ENCODE data around the gene LKAAEAR1.
"Not testable (repeated sequence)": the region's sequence is repeated elsewhere in the genome, so short reads cannot be mapped to it uniquely, and the experiment has no call there.

Gene LKAAEAR1, protein sequence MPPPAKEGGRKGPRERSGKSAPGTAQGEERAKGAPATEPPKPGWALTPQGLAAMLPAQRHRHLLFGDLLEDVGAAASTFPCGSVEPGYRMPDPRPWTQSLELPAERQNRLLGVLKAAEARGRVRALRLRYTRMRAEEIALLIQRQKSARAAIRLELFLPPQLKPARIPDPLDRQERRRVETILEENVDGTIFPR

DNA sequence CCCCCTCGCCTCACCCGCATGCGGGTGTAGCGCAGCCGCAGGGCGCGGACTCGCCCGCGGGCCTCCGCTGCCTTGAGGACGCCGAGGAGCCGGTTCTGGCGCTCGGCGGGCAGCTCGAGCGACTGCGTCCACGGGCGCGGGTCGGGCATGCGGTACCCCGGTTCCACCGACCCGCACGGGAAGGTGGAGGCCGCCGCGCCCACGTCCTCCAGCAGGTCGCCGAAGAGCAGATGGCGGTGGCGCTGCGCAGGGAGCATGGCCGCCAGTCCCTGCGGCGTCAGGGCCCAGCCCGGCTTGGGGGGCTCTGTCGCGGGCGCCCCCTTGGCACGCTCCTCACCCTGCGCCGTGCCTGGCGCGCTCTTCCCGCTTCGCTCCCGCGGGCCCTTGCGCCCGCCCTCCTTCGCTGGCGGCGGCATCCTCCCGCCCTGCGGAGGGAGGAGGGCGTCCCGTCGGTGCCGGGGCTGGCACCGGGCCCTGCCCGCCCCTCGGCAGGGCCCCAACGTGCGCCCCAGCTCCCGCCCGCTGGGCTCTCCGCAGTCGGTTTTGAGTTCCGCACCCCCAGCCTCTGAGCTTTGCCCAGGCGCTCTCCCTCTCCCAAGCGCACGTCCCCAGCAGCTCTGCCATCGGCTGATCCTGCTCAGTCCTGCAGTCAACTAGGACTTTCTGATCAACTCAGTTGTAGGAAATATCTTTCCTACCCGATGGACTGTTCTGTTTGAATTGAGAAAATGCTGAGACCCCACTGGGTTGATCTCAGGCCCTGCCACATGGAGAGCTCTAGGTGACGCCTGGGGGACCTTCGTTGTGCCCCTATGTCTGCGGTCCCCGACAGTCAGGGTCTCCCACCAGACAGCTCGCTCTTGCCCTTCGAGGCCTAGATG, at the start of gene LKAAEAR1:
Gene LKAAEAR1, minus strand, starts transcription at position 595 of the 881 bp plus-strand sequence. Its CDS starts 179 bp downstream, at position 416.
- no peak for DNase-seq (ENCODE audit: low read depth)

DNA sequence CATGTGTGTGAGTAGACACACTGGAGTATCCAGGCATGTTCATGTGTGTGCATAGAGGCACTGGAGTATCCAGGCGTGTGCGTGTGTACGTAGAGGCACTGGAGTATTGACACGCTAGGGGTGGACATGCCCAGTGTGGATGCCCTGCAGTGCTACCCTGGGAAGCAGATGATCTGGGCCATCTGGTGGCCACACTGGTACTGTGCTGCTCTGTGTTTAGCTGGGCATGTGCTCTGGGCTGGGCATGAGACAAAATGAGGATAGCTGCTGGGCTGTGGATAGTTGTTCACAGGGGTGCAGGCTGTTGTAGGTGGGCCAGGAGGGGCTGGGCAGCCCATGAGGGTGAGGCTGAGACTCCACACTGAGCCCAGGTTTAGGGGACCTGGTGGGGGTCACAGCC, 47.2 kb upstream of the LKAAEAR1 start:
- DNase-seq (ENCODE audit: low read depth): no peak

DNA sequence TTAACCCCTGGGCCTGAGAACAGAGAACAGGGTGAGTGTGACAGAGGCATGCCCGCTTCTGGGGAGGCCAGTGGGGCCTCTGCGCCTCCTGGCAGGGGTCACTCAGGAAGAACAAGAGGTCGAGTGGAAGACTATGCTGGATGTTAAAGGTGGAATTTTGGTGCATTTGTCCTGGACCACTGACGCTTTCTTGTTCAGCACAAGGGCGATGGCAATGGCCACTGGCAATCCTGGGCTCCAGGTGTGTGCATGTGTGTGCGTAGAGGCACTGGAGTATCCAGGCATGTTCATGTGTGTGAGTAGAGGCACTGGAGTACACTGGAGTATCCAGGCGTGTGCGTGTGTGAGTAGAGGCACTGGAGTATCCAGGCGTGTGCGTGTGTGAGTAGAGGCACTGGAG, 46.7 kb upstream of the LKAAEAR1 start:
- no peak for DNase-seq (ENCODE audit: low read depth)

DNA sequence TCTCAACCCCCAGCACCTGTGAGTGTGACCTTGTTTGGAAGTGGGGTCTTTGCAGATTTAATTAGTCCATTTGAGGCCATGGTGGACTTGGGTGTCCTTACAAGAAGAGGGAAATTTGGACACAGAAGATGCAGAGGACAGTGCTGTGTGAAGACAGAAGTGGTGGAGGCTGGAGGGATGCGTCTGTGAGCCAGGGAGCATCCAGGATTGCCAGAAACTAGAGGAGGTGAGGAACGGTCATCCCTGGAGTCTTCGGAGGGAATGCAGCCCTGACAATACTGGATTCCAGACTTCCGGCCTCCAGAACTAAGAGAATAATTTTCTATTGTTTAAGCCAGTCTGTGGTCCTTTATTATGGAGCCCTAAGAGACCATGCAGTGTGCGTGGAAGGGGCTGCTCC, 46.1 kb upstream of the LKAAEAR1 start:
- DNase-seq (ENCODE audit: low read depth): no peak

DNA sequence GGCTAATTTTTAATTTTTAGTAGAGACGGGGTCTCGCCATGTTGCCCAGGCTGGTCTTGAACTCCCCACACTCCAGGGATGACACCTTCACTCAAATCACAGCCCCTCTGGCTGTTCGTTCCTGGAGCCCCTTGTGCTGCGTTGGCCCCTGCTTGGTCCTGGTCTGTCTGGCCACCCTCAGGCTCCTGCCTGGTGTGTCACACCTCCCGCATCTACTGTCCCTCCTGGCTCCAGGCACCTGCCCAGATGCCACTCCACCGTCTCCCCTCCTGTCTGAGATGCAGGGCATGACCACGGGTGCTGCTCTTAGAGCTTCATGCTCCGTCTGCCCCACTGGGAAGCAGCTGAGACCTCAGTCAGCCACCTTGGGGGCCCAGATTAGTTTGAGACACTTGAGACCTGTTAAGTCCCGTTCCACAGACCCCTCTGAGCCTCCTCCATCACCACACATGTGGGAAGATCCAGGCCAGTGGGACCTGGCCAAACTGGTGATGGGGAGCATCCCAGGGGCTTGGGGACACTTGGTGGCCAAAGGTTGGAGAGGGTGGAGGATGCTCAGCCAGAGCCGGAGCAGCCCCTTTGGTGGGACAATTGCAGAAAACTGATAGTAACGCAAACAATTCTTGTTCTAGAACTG, 45.1 kb upstream of the LKAAEAR1 start:
- DNase-seq (ENCODE audit: low read depth): no peak

DNA sequence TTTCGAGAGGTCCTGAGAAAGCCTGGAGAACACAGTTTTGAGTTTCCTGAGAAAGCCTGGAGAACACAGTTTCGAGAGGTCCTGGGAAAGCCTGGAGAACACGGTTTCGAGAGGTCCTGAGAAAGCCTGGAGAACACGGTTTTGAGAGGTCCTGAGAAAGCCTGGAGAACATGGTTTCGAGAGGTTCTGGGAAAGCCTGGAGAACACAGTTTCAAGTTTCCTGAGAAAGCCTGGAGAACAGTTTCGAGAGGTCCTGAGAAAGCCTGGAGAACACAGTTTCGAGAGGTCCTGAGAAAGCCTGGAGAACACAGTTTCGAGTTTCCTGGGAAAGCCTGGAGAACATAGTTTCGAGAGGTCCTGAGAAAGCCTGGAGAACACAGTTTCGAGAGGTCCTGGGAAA, 39.3 kb upstream of the LKAAEAR1 start:
- not testable (repeated sequence) for DNase-seq (ENCODE audit: low read depth)

DNA sequence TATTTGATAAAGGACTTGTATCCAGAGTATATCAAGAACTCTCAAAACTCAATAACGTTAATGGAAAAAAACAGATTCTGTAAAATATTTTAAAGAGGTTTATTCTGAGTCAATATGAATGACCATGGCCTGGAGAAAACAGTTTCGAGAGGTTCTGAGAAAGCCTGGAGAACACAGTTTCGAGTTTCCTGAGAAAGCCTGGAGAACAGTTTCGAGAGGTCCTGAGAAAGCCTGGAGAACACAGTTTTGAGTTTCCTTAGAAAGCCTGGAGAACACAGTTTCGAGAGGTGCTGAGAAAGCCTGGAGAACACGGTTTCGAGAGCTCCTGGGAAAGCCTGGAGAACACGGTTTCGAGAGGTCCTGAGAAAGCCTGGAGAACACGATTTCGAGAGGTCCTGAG, 38.7 kb upstream of the LKAAEAR1 start:
- not testable (repeated sequence) for DNase-seq (ENCODE audit: low read depth)

DNA sequence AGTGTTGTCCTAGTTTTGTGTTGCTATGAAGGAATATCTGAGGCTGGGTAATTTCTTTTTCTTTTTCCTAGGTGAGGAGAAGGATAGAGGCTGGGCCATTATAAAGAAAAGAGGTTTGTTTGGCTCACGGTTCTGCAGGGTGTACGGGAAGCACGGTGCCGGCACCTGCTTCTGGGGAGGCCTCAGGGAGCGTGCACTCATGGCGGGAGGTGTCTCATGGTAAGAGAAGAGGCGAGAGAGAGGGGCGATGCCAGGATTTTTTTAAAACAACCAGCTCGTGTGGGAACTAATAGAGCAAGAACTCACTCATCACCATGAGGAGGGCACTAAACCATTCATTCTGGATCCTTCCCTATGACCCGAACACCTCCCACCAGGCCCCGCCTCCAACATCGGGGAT, 37.4 kb upstream of the LKAAEAR1 start:
- no peak for DNase-seq (ENCODE audit: low read depth)

DNA sequence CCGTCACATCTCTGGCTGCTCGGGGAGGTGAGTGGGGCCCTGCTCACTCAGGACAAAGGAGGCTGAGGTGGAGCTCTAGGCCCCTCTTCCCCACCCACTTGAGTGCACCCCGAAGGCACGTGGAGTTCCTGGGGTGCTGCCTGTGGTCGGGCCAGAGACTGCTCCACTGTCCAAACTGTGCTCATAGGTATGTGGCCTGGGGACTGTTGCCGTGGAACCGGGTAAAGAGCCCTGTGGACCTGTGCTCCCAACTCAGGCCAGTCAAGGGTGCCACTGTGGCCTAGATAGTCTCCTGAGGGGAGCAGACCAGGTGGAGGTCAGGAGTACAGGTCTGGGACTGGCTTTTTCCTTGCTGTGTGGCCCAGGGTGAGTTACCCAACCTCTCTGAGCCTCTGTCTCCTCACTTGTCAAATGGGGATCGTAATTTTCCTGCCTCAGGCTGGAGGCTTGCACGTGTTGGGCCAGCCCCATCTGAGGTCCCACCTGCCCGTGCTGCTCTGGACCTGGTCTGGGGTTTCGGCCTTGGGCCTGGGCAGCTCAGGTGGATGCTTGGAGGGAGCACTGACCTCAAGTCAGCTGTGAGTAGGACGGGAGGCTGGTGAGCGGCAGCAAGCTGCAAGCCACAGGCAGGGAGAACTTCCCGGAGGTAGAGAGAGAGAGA, 35.6 kb upstream of the LKAAEAR1 start:
- no peak for DNase-seq (ENCODE audit: low read depth)

DNA sequence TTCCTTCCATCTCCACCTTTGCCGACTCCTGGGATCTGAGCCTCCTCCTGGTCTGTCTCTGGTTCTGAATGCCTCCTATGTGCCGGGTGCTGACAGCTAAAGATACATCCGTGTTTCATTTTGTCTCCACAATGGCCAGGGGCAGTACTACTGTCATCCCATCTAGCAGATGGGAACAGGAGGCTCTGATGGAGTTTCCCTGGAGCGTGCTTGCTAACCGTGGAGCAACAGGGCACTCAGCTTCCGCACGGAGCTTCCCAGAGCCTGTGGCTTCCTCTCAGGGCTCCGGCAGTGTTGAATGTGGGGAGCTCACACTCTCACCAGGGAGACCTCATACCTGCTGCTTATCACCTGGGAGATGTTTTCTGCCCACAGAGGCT, 35.1 kb upstream of the LKAAEAR1 start:
- DNase-seq (ENCODE audit: low read depth): no peak

DNA sequence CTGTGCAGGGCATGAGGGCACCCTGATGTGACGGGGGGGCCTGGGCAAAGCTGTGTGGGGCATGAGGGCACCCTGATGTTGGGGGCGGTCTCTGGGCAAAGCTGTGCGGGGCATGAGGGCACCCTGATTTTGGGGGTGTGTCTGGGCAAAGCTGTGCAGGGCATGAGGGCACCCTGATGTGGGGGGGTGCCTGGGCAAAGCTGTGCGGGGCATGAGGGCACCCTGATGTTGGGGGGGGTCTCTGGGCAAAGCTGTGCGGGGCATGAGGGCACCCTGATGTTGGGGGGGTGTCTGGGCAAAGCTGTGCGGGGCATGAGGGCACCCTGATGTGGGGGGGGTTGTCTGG, 33.2 kb upstream of the LKAAEAR1 start:
- DNase-seq (ENCODE audit: low read depth): not testable (repeated sequence)

DNA sequence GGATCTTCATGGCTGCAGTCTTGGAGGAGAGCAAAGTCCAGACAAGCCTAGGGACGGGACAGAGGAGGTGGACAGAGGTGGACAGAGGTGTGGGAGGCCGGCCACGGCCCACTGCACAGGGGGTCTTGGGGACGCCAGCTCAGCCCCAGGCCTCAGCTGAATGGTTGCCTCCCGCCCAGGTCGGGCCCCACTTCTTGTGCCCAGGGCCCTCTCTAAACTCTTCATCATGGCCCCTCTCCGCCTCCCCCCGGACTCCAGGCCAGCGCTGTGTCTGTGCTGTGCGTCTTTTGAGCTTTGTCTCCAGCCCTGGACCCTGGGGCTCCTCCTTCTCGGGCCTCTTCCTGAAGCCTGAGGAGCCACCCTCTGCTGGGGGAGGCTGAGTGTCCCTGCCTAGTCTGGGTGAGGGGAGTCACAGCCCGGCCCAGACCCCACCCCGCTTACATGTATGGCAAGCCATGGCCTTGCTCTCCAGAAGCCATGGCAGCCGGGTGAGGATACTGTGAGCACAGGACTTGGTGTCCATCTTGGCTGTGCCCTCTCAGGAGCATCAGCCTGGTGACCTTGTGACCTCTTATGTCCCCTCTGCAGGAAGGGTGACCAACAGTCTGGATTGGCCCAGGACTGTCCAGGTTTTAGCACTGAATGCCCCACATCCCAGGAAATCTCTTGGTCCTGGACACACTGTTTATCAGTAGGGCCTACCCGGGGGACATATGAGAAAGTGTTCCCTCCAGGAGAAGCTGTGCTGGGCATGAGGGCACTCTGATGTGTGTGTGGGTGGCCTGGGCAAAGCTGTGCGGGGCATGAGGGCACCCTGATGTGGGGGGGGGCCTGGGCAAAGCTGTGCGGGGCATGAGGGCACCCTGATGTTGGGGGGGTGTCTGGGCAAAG, 32.6 kb upstream of the LKAAEAR1 start:
- DNase-seq (ENCODE audit: low read depth): no peak

DNA sequence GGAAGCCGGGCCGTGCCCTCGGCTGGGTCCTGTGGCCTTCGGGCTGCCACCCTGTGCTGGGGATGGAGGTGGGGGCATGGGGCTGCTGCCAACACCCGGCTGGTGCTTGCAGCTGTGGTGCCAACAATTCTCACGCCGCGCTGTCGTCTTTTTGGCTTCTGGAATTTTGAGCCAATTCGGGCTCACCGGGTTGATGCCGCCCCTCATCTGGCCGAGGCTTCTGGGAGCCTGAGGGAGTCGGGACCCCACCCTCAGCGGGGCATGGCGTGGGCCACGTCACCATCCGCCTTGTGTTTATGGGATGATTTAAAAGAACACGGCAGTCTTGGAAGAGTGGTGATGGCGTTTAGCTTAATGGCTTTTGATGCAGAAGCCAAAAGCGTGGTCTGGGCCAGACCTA, 31.8 kb upstream of the LKAAEAR1 start:
- no peak for DNase-seq (ENCODE audit: low read depth)

DNA sequence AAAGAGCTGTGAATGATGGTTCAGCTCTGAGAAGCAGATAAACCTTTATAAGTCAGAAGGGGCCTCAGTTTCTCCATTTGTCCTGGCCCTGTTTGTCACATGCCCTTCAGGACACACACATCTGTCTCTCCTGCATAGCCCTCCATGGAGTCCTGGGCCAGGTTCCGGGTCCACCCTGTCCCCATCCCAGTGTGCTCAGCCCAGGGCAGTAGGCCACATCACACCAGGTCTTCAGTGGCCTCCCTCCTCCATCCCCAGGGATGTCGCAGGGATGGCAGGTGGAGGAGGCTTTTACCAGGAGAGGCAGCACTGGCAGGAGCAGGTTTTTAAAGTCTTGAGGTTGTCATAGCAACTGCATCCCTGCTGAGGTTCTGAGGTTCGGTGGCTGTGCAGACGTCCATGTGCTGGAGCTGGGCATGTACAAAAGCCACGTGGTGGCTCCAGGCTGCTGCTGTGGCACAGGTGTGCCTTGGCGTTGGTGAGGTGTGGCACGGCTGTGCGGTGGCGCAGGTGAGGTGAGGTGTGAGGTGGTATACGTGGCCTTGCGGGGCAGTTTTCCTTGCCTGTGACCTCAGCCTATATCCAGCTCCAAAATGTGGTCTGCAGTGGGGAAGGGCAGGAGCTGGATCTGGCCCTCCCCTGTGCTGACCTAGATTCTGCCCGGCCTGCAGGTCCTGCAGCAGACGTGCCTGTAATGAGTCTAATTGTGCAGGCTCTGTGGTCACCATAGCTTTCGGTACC, 31.1 kb upstream of the LKAAEAR1 start:
- DNase-seq (ENCODE audit: low read depth): no peak

DNA sequence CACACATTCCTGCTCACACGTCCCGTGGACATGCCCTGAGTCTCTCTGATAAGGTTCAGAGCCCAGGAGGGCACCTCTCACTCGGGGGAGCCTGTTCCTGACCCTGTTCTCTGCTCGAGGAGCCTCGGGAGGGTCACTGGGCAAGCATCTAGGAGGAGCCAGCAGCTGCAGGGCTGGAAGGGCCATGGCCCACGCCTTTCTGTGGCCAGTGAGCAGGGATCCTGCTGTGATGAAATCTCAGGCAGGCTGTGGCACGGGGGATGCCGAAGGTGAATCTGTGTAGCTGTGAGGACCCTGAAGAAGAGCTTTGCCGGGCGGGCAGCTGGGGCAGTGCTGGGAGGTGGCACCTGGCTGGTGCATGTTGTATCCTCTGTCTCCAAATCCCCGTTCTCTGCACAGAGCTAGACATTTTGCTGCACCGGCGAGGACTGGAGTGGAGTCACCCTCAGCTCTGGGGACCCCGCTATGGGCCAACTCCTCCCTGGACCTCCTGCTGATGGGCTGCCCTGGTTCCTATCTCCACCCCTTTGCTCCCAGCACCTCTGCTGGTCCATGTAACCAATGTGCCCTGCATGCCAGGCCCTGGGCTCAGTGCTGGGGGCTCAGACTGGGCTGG, 30.3 kb upstream of the LKAAEAR1 start:
- no peak for DNase-seq (ENCODE audit: low read depth)

DNA sequence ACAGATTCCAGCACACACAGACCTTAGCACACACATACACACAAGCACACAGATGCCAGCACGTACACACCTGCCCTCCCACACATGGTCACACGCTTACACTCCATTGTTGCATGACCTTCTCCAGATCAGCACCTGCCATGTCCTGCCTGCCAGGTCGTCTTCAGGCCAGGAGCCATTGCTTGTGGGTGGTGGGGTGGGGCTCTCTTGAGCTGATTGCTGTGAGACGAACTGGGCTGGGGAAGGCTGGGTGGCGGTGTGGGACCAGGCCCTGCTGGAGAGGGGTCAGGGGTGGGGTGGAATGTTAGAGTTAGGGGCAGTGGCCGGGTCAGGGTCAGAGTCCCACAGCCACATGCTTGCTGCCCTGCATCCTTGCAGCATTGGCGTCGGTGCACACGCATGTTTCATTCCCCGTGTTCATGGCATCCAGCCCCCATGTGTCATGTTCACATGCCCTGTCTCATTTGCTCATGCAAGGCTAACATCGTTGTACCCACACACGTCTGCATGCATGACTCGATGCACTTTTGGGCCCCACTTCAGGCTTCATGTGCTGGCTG, 29.7 kb upstream of the LKAAEAR1 start:
- no peak for DNase-seq (ENCODE audit: low read depth)

DNA sequence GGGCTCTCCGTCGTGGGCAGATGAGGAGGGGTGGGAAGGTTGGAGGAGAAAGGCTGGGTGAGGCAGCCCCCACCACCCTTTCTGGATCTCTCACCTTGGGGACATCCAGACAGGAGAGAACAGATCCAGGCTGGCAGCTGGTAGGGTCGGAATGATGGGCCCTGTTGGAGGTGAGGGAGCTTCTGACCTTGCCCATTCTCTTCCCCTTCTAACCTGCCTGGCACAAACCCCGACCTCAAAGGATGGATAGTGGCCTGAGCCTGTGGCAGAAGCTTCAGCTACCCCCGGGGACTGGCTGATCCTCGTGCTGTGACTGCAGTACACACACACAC, 29.2 kb upstream of the LKAAEAR1 start:
- no peak for DNase-seq (ENCODE audit: low read depth)

DNA sequence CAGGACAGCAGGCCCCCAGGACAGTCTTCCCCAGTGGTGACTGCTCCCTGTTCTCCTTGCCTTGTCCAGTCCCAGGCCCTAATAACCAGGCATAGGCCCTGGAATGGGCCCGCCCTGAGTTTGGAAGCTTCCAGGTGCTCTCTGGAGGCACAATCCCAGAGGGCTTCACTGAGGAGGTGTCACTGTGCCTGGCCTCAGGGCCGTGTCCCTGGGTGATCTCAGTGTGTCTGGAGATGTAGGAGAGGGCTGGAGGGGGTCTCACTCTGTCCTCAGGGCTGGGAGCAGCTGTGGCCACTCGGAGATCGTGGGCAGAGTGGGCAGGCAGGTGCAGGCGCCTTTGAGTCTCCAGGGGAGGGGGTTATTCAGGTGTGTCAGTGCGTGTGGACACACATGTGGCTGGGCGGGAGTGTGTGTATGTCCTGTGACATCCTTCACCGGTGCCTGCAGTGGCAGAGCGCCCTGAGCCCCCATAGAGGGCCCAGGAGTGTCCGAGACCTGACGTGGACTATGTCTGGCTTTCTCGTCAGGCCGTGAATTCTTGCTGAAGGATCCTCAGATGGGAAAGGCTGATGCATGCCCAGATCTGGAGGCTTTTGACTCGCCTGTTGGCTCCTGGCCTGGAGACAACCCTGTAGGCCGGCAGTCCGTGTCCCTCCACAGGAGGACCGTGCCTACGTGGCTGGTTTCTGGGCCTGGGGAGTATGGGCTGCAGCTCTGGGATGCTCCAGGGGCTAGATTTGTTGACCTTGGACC, 28.7 kb upstream of the LKAAEAR1 start:
- no peak for DNase-seq (ENCODE audit: low read depth)

DNA sequence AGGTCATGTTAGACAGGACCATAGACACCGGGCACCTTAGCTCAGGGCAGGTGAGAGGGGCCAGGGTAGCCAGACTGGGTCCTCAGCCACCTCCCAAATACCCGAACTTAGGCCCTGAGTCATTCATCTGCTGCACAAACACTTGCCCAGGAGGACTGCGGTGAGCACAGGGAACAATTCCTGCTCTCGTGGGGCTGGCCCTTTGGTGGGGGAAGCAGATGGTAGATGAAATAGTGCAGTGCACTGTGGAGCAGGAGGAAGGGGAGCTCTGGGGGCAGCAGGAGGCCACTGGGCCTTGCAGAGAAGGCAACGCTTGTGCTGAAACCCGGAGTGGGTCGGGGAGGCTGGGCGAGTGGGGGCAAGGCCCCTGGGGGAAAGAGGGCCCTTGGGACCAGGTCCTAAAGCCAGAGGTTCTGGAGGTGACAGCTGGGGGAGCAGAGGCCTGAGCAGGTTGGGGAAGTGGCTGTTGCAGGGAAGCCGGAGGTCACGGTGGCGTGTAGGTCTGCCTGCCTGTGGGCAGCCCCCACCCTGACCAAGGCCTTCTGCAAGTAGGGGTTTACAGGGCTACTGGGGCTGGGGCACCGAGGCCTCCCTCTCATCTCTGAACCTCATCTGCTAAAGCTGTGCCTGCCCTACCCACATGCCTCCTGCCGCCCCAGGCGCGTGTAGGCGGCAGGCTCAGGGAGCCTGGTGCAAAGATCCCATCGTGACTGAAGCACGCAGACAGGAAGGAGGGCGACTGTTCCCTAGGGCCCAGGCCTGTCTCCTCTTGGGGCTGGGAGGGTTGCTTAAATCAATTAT, 27.8 kb upstream of the LKAAEAR1 start:
- DNase-seq (ENCODE audit: low read depth): no peak

Measured in stimulated activated CD4-positive, alpha-beta T cell treated with anti-CD3 and anti-CD28 coated beads, Interleukin-2, amount 100 ng/mL, for 4 hours (primary cell).